ENCODE measurements around the gene ARF3.

GRCh38 chr12:48994224-48995085, 37.2 kb upstream of the ARF3 start:
- TF ChIP-seq CHD4 (IDR thresholded peaks at IDR 0.05; ENCODE audit: borderline replicate concordance) (no peak), CTCF (IDR thresholded peaks at IDR 0.05) (no peak), POLR2A (IDR thresholded peaks at IDR 0.05; ENCODE audit: low read length) (no peak), RFX5 (IDR thresholded peaks at IDR 0.05) (no peak)
